HEK293T (cell line): Measurements from ENCODE around the gene NUDT6.

ENCODE experiments used
- ELF4 ChIP-seq: fragments of 450-650 bp; IDR thresholded peaks from 2 replicates; pipeline ENCODE4 v1.6.1; 2017; ENCODE audit warnings: antibody characterized with exemption
- HDGF ChIP-seq: fragments of 450-650 bp; IDR thresholded peaks from 2 replicates; pipeline ENCODE4 v1.6.1; 2017; ENCODE audit warnings: antibody characterized with exemption, borderline replicate concordance
- NFRKB ChIP-seq: fragments of 450-650 bp; IDR thresholded peaks from 2 replicates; pipeline ENCODE4 v1.6.1; 2016; ENCODE audit warnings: mild to moderate bottlenecking, moderate library complexity
- TF ChIP-seq, protein P1 (sequence below): fragments of 450-650 bp; IDR thresholded peaks from 2 replicates; pipeline ENCODE4 v1.6.1; 2016

DNA sequence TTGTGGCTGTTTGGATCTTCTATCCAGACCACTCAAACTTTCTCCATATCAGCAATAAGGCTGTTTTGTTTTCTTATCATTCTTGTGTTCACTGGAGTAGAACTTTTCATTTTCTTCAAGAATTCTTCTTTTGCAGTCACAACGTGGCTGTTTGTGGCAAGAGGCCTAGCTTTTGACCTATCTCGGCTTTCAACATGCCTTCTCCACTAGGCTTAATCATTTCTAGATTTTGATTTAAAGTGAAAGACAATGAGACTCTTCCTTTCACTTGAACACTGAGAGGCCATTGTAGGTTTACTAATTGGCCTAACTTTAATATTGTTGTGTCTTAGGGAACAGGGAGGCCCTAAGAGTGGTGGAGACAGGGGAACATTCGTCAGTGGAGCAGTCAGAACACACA, 76.6 kb downstream of the NUDT6 start:
- TF ChIP-seq, protein P1, sequence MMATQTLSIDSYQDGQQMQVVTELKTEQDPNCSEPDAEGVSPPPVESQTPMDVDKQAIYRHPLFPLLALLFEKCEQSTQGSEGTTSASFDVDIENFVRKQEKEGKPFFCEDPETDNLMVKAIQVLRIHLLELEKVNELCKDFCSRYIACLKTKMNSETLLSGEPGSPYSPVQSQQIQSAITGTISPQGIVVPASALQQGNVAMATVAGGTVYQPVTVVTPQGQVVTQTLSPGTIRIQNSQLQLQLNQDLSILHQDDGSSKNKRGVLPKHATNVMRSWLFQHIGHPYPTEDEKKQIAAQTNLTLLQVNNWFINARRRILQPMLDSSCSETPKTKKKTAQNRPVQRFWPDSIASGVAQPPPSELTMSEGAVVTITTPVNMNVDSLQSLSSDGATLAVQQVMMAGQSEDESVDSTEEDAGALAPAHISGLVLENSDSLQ = no peak
- TF ChIP-seq ELF4 (no peak), HDGF (no peak), NFRKB (no peak)
